Endothelial cell of umbilical vein (primary cell): ENCODE data around the gene OR13C2. TPM values are rescaled to one million over a fixed set of nuclear protein-coding genes. Genes with fewer than 3 reads are reported as not detected.

Experiments used
- BruUV-seq: library from RNA; stranded (reverse); fragments of 400-500 nt; replicated peaks from 2 replicates; lab custom pipeline; 2021; lab: Mats Ljungman, UMichigan
- CTCF ChIA-PET: fragments of 300-600, 350-600 bp; sonication (Branson Sonifier 250); formaldehyde crosslinking; loops from one replicate; lab custom pipeline; 2021; ENCODE audit warnings: antibody characterized with exemption, inconsistent platforms; lab: Charles Lee
- POLR2A ChIA-PET: fragments of 300-600, 350-600 bp; sonication (Branson Sonifier 250); formaldehyde crosslinking; loops from one replicate; lab custom pipeline; 2021; ENCODE audit warnings: antibody characterized with exemption, inconsistent platforms; lab: Charles Lee
- DNase-seq: peaks from one replicate; pipeline ENCODE4 v3.0.0-alpha.2; 2011; ENCODE audit warnings: low read depth, low spot score
- FAIRE-seq: peaks from 2 replicates; lab custom pipeline; 2011; peaks lifted over from hg19 to GRCh38; lab: Jason Lieb, UNC
- H2AFZ ChIP-seq: 2 replicates; pipeline ENCODE4 v1.6.0; 2012; ENCODE audit warnings: low read depth, low read length, control low read depth, inconsistent platforms
- H3K27ac ChIP-seq: 2 replicates; pipeline ENCODE4 v1.5.1; 2011; ENCODE audit warnings: low read depth, mild to moderate bottlenecking, control low read depth, low read length, moderate library complexity; ENCODE audit not compliant: insufficient read depth
- H3K27me3 ChIP-seq, 2 experiments: 2 replicates each; pipeline versions ENCODE4 v1.6.0 to v1.6.1; 2011; ENCODE audit warnings: low read length in 2 of 2, mixed read lengths in 1 of 2; ENCODE audit not compliant: control insufficient read depth in 2 of 2, insufficient read depth in 2 of 2
- H3K36me3 ChIP-seq, 2 experiments: 2 replicates in 1 of 2; 3 replicates in 1 of 2; pipeline ENCODE4 v1.5.1; 2011; ENCODE audit warnings: low read length in 2 of 2, mild to moderate bottlenecking in 1 of 2, moderate library complexity in 1 of 2; ENCODE audit not compliant: control insufficient read depth in 2 of 2, insufficient read depth in 2 of 2; ENCODE audit errors: extremely low read depth in 1 of 2
- H3K4me1 ChIP-seq: 3 replicates; pipeline ENCODE4 v1.5.1; 2011; ENCODE audit warnings: mild to moderate bottlenecking, low read length; ENCODE audit not compliant: control insufficient read depth, insufficient read depth; ENCODE audit errors: extremely low read depth
- H3K4me2 ChIP-seq: 2 replicates; pipeline ENCODE4 v1.6.1; 2011; ENCODE audit warnings: low read length, control low read depth, mixed read lengths; ENCODE audit not compliant: insufficient read depth
- H3K4me3 ChIP-seq, 3 experiments: fragments of 200-600 bp in 1 of 3; sonication (generic), shearing (Covaris generic) in 1 of 3; replicated peaks in 1 of 3; 2 replicates each; pipeline ENCODE4 v1.5.1; 2011 to 2016; ENCODE audit warnings: control low read depth in 3 of 3, low read length in 3 of 3, mild to moderate bottlenecking in 2 of 3, inconsistent platforms in 1 of 3, low read depth in 1 of 3, moderate library complexity in 1 of 3; ENCODE audit not compliant: insufficient read depth in 1 of 3
- H3K79me2 ChIP-seq: 2 replicates; pipeline ENCODE4 v1.6.0; 2012; ENCODE audit warnings: low read length, inconsistent platforms; ENCODE audit not compliant: control insufficient read depth, insufficient read depth
- H3K9ac ChIP-seq: replicated peaks from 2 replicates; pipeline ENCODE3; 2011; ENCODE audit warnings: low read length, control low read depth; ENCODE audit not compliant: insufficient read depth; ENCODE audit errors: extremely low read depth
- H3K9me1 ChIP-seq: replicated peaks from 3 replicates; pipeline ENCODE4 v1.6.0; 2011; ENCODE audit warnings: mild to moderate bottlenecking, low read length; ENCODE audit not compliant: control insufficient read depth, insufficient read depth; ENCODE audit errors: extremely low read depth
- H3K9me3 ChIP-seq: replicated peaks from 2 replicates; pipeline ENCODE4 v1.5.1; 2012; ENCODE audit warnings: low read length, inconsistent platforms; ENCODE audit not compliant: control insufficient read depth, insufficient read depth
- H4K20me1 ChIP-seq: replicated peaks from 2 replicates; pipeline ENCODE3; 2011; ENCODE audit warnings: mild to moderate bottlenecking, low read length; ENCODE audit not compliant: control insufficient read depth, insufficient read depth; ENCODE audit errors: extremely low read depth
- FOS ChIP-seq: IDR thresholded peaks from 2 replicates; pipeline ENCODE4 v1.6.1; 2011; ENCODE audit warnings: mild to moderate bottlenecking, low read length, moderate library complexity, borderline replicate concordance; ENCODE audit not compliant: insufficient read depth
- POLR2A ChIP-seq: IDR thresholded peaks from 2 replicates; pipeline ENCODE4 v1.6.1; 2012; ENCODE audit warnings: low read depth, mild to moderate bottlenecking, control low read depth, low read length
- dilution Hi-C: fragments of 300-500 bp; cut with MboI; formaldehyde crosslinking; loops from one replicate; pipeline ENCODE4 v1.15.0; 2019; ENCODE audit warnings: low sequenced_read_pairs; ENCODE audit not compliant: extremely low pct_ligation_motif_present
- intact Hi-C: fragments of 100-400 bp; cut with micrococcal nuclease; formaldehyde crosslinking; loops from one replicate; pipeline ENCODE4 v1.10.0; 2022
- polyA plus RNA-seq, 4 experiments: library from polyadenylated mRNA; depleted of rRNA in 3 of 4; stranded (reverse) in 3 of 4; unstranded in 1 of 4; fragments of >200 nt; gene quantifications; 2 replicates each; pipeline versions ENCODE4 v1.2.1 to v1.2.3, GENCODE V29; 2011 to 2012; ENCODE audit warnings: missing spikeins in 1 of 4
- total RNA-seq: library from RNA; stranded (reverse); gene quantifications from 2 replicates; pipeline ENCODE4 v1.2.3, GENCODE V29; 2021
- TF ChIP-seq, protein P1 (sequence below), 2 donors: IDR thresholded peaks; 1 replicate in 1 of 2; 2 replicates in 1 of 2; pipeline ENCODE4 v1.5.1; 2011; ENCODE audit warnings: low read length in 2 of 2, mild to moderate bottlenecking in 2 of 2, moderate library complexity in 2 of 2, control low read depth in 1 of 2, inconsistent platforms in 1 of 2, low read depth in 1 of 2; ENCODE audit not compliant: insufficient read depth in 1 of 2; ENCODE audit errors: extremely low read depth in 1 of 2
- TF ChIP-seq, protein P2 (sequence below): IDR thresholded peaks from 2 replicates; pipeline ENCODE4 v1.6.1; 2011; ENCODE audit not compliant: insufficient read depth, insufficient read length

Gene OR13C2
- total and polyA plus RNA-seq, 2 donors (not counting 3 experiments of a cell fraction or from before 2014, with no cell fraction given) = not detected

DNA sequence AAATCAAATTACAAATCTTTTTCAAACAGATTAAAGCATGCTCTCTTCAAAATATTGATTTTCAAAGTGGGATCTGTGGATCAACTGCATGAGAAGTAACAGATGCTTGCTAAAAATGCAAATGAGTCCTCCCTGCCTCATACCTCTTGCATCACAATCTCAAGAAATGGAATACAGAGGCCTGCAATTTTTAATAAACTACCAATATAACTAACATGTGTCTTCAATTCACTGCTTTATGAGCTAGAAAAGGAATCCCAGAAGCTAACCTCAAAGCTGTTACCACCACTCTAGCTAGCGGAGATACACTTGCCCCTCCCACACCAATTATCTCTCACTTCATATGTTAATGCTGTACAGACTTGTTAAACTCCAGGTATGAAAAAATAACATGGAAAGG is 15.8 kb downstream of the OR13C2 start:
- TF ChIP-seq, protein P1, sequence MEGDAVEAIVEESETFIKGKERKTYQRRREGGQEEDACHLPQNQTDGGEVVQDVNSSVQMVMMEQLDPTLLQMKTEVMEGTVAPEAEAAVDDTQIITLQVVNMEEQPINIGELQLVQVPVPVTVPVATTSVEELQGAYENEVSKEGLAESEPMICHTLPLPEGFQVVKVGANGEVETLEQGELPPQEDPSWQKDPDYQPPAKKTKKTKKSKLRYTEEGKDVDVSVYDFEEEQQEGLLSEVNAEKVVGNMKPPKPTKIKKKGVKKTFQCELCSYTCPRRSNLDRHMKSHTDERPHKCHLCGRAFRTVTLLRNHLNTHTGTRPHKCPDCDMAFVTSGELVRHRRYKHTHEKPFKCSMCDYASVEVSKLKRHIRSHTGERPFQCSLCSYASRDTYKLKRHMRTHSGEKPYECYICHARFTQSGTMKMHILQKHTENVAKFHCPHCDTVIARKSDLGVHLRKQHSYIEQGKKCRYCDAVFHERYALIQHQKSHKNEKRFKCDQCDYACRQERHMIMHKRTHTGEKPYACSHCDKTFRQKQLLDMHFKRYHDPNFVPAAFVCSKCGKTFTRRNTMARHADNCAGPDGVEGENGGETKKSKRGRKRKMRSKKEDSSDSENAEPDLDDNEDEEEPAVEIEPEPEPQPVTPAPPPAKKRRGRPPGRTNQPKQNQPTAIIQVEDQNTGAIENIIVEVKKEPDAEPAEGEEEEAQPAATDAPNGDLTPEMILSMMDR (IDR thresholded peaks at IDR 0.05; ENCODE audit: extremely low read depth in 1 of 2, insufficient read depth in 1 of 2, low read depth in 1 of 2, low read length in 2 of 2) = no peak
- no peak for TF ChIP-seq POLR2A
- no peak for TF ChIP-seq FOS
- Histone ChIP-seq H3K4me2 (no peak overlapping the region), H3K9me3 (no peaks in the 10 kb centered on the region), H3K9ac (no peak overlapping the region), H4K20me1 (no peaks in the 10 kb centered on the region), H3K27me3 (no peaks in the 10 kb centered on the region), H3K27ac (no peak overlapping the region), H3K36me3 (no peaks in the 10 kb centered on the region), H2AFZ (no peak overlapping the region), H3K4me1 (no peaks in the 10 kb centered on the region), H3K9me1 (no peaks in the 10 kb centered on the region), H3K79me2 (no peaks in the 10 kb centered on the region), H3K4me3 (no peak overlapping the region)
- ChIA-PET POLR2A (no interaction called here), CTCF (no interaction called here)
- no TSS peak for BruUV-seq
- intact Hi-C loops (no loop called here), dilution Hi-C loops (no loop called here)
- no peak for DNase-seq
- FAIRE-seq = no peak

DNA sequence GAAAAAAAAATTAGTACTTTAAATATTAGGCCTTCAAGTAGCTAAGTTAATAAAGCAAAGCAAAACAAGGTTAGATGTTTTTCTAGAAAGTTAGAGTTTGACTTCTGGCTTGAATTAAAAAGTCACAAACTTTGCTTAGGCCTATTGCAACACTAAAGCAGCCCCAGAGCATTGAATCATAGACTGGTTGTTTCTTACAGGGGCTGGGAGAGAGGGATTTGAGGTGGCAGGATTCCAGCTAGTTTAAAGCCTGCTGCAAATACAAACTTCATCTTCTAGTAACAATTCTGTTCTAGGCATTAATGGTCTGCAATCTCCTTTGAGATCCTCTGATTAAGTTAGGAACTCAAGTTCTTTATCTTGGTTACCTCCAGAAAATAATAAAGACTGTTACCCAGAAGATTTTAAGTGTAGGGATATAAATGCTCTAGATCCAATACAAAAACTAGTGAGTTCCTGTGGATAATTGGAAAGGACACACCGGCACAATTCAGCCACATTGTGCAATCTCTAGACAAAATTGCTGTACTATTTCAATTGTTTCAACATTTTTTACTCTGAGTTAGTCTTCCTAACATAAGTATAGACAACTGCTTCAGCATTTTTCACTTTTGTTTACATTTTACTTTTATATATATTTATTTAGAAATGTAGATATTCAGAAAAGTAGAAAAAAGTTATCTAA is 18.8 kb downstream of the OR13C2 start:
- Histone ChIP-seq H3K4me1 (no peaks in the 10 kb centered on the region), H3K27me3 (no peaks in the 10 kb centered on the region), H3K9me1 (no peaks in the 10 kb centered on the region), H3K9me3 (no peaks in the 10 kb centered on the region), H3K4me2 (no peak overlapping the region), H4K20me1 (no peaks in the 10 kb centered on the region), H3K4me3 (no peak overlapping the region), H3K79me2 (no peaks in the 10 kb centered on the region), H3K9ac (no peak overlapping the region), H3K36me3 (no peaks in the 10 kb centered on the region), H2AFZ (no peak overlapping the region), H3K27ac (no peak overlapping the region)
- TF ChIP-seq FOS = no peak
- TF ChIP-seq, protein P2, sequence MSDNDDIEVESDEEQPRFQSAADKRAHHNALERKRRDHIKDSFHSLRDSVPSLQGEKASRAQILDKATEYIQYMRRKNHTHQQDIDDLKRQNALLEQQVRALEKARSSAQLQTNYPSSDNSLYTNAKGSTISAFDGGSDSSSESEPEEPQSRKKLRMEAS = no peak
- POLR2A ChIA-PET = no interaction called here
- DNase-seq = no peak
- CTCF ChIA-PET = no interaction called here
- dilution Hi-C loops (no loop called here), intact Hi-C loops (no loop called here)
- BruUV-seq = no TSS peak
- no peak for FAIRE-seq
